PFSK-1 (cell line): Measurements from ENCODE around the gene LINGO1.

Experiments
- FOXP2 ChIP-seq: optimal IDR thresholded peaks from 2 replicates; pipeline ENCODE3; 2011; ENCODE audit warnings: borderline replicate concordance, control low read depth, inconsistent platforms; ENCODE audit not compliant: insufficient read depth; ENCODE audit errors: extremely low read length, extremely low read depth
- POLR2AphosphoS5 ChIP-seq: IDR thresholded peaks from 2 replicates; pipeline ENCODE4 v1.6.1; 2012; ENCODE audit warnings: low read depth, mild to moderate bottlenecking, control low read depth, low read length, moderate library complexity
- REST ChIP-seq, 2 experiments: IDR thresholded peaks; 2 replicates each; pipeline versions ENCODE4 v1.6.1 to v1.8.0; 2011 to 2012; ENCODE audit warnings: low read depth in 2 of 2, low read length in 2 of 2, control low read depth in 1 of 2, inconsistent platforms in 1 of 2, mild to moderate bottlenecking in 1 of 2, moderate library complexity in 1 of 2; ENCODE audit not compliant: insufficient read depth in 1 of 2
- SIN3A ChIP-seq: IDR thresholded peaks from 2 replicates; pipeline ENCODE4 v1.6.1; 2012; ENCODE audit warnings: mild to moderate bottlenecking, low read length, moderate library complexity, borderline replicate concordance; ENCODE audit not compliant: insufficient read depth
- TAF1 ChIP-seq: IDR thresholded peaks from 2 replicates; pipeline ENCODE4 v1.6.1; 2012; ENCODE audit warnings: low read length, control low read depth, borderline replicate concordance; ENCODE audit not compliant: insufficient read depth

DNA sequence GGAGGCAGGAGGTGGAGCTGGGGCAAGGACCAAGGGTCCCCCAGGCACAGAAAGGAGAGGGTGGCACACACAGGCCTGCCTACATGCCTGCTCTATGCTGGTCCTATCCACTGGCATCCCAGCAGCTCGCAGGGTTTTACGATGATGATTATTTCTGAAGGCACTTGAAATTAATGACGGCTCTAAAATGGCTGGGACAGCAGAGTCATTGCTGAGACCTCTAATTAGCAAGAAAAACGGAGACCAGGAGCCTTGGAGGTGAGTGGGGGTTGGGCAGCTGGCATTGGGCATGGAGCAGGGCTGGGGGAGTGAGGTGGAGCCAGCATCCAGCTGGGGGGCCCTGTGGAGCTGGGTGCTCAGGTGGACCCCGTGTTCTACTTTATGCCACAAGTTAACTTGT lies 3.5 kb upstream of the LINGO1 start:
- TF ChIP-seq REST (IDR thresholded peaks at IDR 0.05; ENCODE audit: insufficient read depth in 1 of 2, low read depth in 2 of 2, low read length in 2 of 2) (no peak), SIN3A (no peak), TAF1 (no peak), POLR2AphosphoS5 (no peak), FOXP2 (no peak)
